SIG-M5 (cell line): ENCODE data around the gene PTGFRN.

ENCODE experiments used
- DNase-seq: peaks from one replicate; lab custom pipeline; 2025; lab: John Stamatoyannopoulos, UW

The PTGFRN gene

GRCh38 chr1:116889380-116889779 lies 20.3 kb upstream of the PTGFRN start:
- DNase-seq: no peak

GRCh38 chr1:116891396-116892079 lies 18.2 kb upstream of the PTGFRN start:
- no peak for DNase-seq

- no peak for DNase-seq
Observed at GRCh38 chr1:116895073-116895472, 14.6 kb upstream of the PTGFRN start.

- no peak for DNase-seq
Observed at GRCh38 chr1:116899529-116899928, 10.2 kb upstream of the PTGFRN start.

- DNase-seq: no peak
Observed at GRCh38 chr1:116900471-116901365, 9.0 kb upstream of the PTGFRN start.

- DNase-seq: no peak
Observed at GRCh38 chr1:116902027-116902426, 7.7 kb upstream of the PTGFRN start.

- no peak for DNase-seq
Observed at GRCh38 chr1:116902723-116903383, 6.9 kb upstream of the PTGFRN start.

- DNase-seq: no peak
Observed at GRCh38 chr1:116904791-116905320, 4.9 kb upstream of the PTGFRN start.

- DNase-seq: no peak
Observed at GRCh38 chr1:116906812-116907211, 2.9 kb upstream of the PTGFRN start.

GRCh38 chr1:116907351-116907750 lies 2.4 kb upstream of the PTGFRN start:
- DNase-seq: no peak

- DNase-seq: no peak
Observed at GRCh38 chr1:116908266-116908665, 1.4 kb upstream of the PTGFRN start.

GRCh38 chr1:116908820-116909511 lies 750 bp upstream of the PTGFRN start:
- no peak for DNase-seq

- no peak for DNase-seq
Observed at GRCh38 chr1:116910379-116911187, 867 bp downstream of the PTGFRN start.

GRCh38 chr1:116911188-116911553 lies 1.5 kb downstream of the PTGFRN start:
- DNase-seq: no peak

- DNase-seq: no peak
Observed at GRCh38 chr1:116911779-116912469, 2.2 kb downstream of the PTGFRN start.

- DNase-seq: no peak
Observed at GRCh38 chr1:116912846-116913245, 3.1 kb downstream of the PTGFRN start.

- no peak for DNase-seq
Observed at GRCh38 chr1:116913941-116914340, 4.2 kb downstream of the PTGFRN start.

GRCh38 chr1:116914667-116915066 lies 5.0 kb downstream of the PTGFRN start:
- no peak for DNase-seq

- no peak for DNase-seq
Observed at GRCh38 chr1:116915086-116915661, 5.5 kb downstream of the PTGFRN start.

- DNase-seq: no peak
Observed at GRCh38 chr1:116916002-116916401, 6.3 kb downstream of the PTGFRN start.
